Cardiac septum (tissue), 1 donor: ENCODE data around the gene KLK10. TPM values are rescaled to one million over a fixed set of nuclear protein-coding genes. Genes with fewer than 3 reads are reported as not detected.
A peak's percentile ranks its signal among the peaks of the same experiment; 100 is the strongest.

Experiments used
- DNase-seq: peaks from one replicate; pipeline ENCODE4 v3.0.0-alpha.2; 2020; ENCODE audit warnings: low spot score
- intact Hi-C: fragments of 100-400 bp; cut with DNase I; formaldehyde crosslinking; loops from one replicate; pipeline ENCODE4 v1.14.0; 2022
- total RNA-seq: library from RNA; stranded (reverse); fragmentation: NEBNext Ultra II Directional; extraction: Animal tissue kit (Norgen Biotek cat#: 25700); gene quantifications from one replicate; pipeline ENCODE4 v1.2.1, GENCODE V29; 2021
- donor health status: DM: no; HTN: no; CAD: no.

Gene KLK10
- total RNA-seq, 1 donor from 2014 or later = not detected

DNA sequence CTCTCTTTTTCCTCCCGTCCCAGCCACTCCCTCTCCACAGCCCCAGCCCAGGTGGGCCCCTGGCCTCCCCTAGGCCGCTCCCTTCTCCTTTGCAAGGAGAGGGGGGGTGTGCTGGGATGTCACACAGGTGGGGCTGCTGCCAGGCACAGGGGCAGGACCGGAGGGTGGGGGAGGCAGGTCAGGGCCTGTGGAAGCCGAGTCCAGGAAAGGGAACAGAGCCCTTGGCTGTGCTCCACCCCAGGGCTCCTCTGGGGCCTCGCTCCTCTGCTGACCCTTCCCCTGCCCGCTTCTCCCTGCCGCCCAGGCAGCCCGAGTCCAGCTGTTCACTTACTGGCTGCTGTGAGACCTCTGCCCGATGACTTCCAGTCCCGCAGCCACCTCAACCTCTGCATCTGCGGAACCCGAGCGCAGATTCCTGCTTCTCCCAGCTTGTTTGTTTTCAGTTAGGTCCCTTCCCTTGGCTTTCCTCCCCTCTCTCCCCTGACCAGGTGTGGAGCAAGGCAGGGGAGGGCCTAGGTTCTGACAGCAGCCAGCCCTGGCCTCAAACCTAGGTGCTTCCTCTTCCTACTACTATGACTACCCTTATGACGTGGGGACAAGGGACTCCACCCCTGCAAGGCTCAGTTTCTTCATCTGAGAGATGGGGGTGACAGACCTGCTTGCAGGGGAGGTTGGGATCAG lies 7.8 kb upstream of the KLK10 start:
- no peak for DNase-seq
- intact Hi-C loops = no loop called here

DNA sequence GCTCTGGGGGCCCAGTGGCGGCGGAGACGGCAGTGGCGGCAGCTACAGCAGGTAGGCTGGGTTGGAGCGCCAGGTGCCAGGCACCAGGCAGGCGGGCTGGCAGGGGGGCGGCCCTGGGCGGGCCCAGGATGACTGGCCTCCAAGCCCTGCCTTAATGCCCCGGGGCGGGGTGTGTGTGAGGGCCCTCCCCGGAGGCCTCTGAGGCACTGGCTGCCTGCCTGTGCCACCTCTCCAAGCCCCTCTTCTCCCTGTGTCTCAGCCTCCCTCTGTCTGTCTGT lies 7.0 kb upstream of the KLK10 start, which contains the start of gene KLK11:
Gene KLK11 (minus strand): TSS at position 63 of the 278 bp plus-strand sequence. CDS start 985 bp downstream, outside the sequence.
- DNase-seq = no peak
- intact Hi-C loops = no loop called here

- intact Hi-C loops = no loop called here
Measured at GRCh38 chr19:51025809-51026553, 6.5 kb upstream of the KLK10 start.

DNA sequence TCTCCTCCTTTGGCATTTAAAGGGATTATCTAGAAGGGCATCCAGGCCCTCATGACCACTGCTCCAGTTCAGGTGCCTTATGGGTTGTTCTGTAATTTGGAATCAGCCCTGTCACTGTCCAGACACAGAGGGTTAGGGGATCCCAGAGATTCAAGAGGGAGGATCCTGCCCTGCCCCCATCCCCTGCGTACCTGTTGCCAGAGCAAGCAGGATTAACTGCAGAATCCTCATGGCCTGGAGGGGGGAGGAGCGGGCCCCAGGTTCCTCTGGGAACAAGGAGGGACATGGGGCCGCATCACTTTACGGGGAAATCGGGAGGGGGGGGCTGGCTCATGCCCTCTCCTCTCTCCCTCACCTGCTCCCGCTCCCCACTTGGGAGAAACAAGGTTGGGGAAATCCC lies 5.9 kb upstream of the KLK10 start:
- DNase-seq = no peak
- intact Hi-C loops = no loop called here

More at GRCh38 chr19:51025809-51026553, 6.5 kb upstream of the KLK10 start:
- DNase-seq = no peak

DNA sequence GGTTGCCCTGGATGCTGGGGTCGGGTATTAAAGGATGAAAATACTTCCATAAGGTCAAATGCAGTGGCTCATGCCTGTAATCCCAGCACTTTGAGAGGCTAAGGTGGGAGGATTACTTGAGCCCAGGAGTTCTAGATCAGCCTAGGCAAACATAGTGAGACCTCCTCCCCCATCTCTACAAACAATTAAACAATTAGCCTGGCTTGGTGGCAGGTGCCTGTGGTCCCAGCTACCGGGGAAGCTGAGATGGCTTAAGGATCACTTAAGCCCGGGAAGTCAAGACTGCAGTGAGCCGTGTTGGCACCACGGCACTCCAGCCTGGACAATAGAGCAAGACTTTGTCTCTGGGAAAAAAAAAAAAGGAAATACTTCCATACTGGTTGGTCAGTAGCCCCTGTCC lies 5.4 kb upstream of the KLK10 start:
- intact Hi-C loops = loop anchor here (5.0 kb wide), 1 partner anchor 132 kb away; no protein-coding TSS in a partner anchor
- no peak for DNase-seq

DNA sequence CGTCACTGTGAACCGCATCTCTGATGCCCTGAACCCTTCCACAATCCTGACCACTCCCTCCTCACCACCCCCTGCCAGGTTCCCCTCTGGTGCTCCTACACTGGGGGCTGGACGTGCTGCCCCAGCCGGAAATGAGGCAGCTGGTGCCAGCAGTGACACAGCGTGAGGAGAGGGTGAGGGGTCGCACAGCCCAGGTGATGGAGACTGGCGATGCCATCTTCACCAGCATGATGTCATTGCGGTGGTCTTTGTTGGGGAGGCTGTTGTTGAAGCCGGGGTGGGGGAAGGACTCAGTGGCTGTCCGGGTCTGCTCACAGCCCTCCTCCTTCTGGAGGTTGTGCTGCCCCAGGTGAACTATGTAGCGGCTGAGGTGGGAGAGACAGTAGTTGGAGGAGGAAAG lies 4.4 kb upstream of the KLK10 start:
- intact Hi-C loops = loop anchor here (5.0 kb wide), 1 partner anchor 133 kb away; no protein-coding TSS in a partner anchor
- DNase-seq = peak; percentile 20

- intact Hi-C loops = loop anchor here (5.0 kb wide), 1 partner anchor 135 kb away; no protein-coding TSS in a partner anchor
- peak; percentile 74 for DNase-seq
Measured at GRCh38 chr19:51022526-51022925, 3.0 kb upstream of the KLK10 start.

DNA sequence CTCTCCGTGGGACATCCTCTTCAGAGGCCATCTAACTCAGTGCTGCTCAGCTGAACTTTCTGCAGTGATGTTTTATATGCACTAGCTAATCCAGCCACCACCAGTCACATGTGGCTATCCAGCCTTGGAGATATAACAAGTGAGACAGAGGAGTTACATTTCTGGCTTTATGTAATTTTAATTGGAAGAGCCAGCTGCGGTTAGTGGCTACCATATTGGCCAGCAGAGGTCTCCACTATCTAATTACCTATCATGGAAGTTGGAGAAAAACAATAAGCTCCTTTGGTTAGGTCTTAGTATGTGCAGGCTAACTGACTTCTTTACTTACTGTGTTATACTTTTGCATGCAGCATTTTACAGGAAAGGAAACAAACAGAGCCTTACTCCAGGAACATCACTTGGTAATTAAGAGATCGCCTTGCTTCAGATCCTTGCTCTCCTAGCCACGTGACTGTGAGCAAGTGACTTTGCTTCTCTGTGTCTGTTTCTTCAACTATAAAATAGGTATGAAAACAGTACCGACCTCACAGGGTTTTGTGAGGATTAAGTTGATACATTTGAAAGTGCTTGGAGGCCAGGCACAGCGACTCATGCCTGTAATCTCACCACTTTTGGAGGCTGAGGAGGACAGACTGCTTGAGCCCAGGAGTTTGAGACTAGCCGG lies 1.6 kb upstream of the KLK10 start:
- intact Hi-C loops = loop anchor here (2.0 to 5.0 kb wide), 2 partner anchors 74 to 136 kb away; no protein-coding TSS in a partner anchor
- DNase-seq = no peak

- intact Hi-C loops = no loop called here
- DNase-seq = no peak
Measured at GRCh38 chr19:51018745-51019543, 565 bp downstream of the KLK10 start.

DNA sequence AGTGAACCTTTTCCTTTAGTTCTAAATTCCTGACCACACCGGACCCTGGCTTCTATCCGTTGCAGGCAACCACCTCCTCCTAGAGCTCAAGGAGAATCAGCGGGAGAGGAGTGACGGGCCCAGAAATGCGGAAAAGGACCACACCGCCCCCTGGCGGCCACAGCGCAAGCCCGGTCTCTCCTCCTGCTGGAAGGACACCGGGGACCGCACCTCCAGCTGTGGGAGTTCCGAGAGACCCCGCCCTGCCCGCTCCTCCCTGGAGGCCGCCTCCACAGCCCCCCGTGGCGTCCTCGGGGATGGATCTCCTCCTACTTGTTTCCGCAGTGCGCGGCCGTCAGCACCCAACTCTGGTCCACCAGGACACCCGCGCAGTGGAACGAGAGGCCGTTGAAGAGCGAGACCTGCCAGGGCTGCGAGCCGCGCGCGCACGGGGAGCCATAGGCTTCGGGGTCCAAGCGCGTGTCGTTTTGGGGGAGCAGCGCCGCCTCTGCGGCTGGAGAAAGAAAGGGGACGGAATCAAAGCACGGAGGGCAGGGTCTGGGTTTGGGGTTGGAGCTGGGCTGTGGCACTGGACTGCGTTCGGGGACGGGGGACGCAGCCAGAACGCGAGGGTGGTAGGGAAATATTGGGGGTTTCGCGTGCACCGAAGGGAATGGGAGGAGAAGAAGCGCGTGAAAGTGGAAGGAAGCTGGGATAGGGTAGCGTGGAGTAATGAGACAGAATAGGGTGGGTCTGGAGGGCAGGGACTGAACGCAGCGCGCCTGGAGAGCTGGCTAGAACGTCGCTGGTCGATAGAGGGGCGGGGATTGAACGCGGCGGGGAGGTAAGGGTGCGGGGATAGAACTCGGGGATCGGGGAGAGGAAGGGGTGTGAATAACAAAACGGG lies 2.5 kb downstream of the KLK10 start:
- no peak for DNase-seq
- intact Hi-C loops = no loop called here

GRCh38 chr19:51015691-51016267 lies 3.7 kb downstream of the KLK10 start:
- intact Hi-C loops = no loop called here
- no peak for DNase-seq

DNA sequence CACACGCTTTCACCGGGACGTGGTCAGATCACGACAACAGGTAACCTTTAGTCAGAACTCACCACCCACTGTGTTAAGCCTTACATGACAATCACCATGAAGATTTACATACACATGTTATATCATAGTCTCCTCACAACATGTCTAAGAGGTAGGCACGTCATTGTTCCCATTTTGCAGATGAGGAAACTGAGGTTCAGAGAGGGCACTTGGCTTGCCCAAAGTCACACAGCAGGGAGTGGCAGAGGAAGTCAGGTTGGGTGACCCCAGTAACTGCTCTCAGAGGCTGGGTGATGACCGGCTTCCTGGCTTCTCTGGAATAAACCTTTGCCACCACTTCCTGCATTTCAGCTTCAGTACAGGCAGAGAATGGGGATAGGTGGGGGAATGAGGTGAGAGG lies 5.3 kb downstream of the KLK10 start:
- no peak for DNase-seq
- intact Hi-C loops = no loop called here

DNA sequence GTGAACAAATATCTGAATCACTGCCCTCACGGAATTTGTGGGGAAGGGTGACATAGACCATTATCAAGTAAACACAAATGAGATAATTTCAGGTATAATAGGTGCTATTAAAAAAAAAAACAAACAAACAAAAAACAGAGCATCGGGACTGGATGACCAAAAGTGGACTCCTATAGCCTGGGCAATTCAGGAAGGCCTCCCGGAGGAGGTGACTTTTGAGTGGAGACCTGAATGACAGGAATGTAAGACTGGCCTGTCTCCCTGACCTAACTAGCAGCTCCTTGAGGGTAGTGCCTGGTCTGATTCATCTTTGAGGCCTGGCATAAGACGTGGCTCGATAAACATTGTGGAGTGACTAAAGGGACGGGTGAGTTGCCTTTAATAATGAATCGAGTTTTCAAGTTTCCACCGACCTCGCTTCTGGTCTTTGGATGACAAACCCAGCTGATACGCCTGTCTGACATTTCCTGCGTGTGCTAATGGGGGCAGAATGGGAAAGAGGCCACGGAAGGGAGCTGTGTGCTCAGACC lies 6.8 kb downstream of the KLK10 start:
- no peak for DNase-seq
- intact Hi-C loops = no loop called here

GRCh38 chr19:51010066-51010795 lies 9.3 kb downstream of the KLK10 start:
- peak; percentile 58 for DNase-seq
- intact Hi-C loops = no loop called here

- intact Hi-C loops = no loop called here
- DNase-seq = peak; percentile 63
Measured at GRCh38 chr19:51009061-51009891, 10.2 kb downstream of the KLK10 start.

- DNase-seq = no peak
- intact Hi-C loops = no loop called here
Measured at GRCh38 chr19:51007488-51007887, 12.0 kb downstream of the KLK10 start.

DNA sequence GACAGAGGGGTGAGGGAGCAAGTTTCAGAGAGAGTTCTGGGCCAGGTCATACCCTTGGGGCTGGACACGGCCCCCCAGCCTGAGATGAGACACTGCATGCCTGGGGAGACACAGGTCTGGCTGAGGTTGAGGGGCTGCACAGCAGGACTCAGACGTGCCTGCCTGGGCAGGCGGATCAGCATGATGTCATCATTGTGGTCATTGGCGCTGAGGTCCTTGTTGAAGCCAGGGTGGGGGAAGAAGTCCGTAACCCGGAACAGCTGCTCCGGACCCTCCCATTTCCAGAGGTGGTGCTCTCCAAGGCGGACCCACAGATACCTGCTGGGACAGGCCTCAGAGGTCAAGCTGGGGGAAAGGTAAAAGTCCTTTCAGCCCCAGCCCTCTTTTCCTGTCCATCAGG lies 13.1 kb downstream of the KLK10 start:
- intact Hi-C loops = no loop called here
- DNase-seq = peak; percentile 53
